ENCODE results near the gene CYP27B1. TPM values are rescaled to one million over a fixed set of nuclear protein-coding genes. Genes with fewer than 3 reads are reported as not detected.

The CYP27B1 gene
- total RNA-seq, 1 donor from 2014 or later, result 9.9 TPM

GRCh38 chr12:57750561-57751431 lies 16.1 kb downstream of the CYP27B1 start:
- Mint-ChIP-seq H3K27ac (peak overlapping the region; percentile 95), H3K27me3 (ENCODE audit: insufficient read depth) (peaks cover 3% of the 10 kb centered on the region), H3K4me3 (peak overlapping the region; percentile 94), H3K9me3 (no peaks in the 10 kb centered on the region), H3K36me3 (ENCODE audit: low read depth) (peaks cover 40% of the 10 kb centered on the region), H3K4me1 (ENCODE audit: low read depth) (peaks cover 69% of the 10 kb centered on the region)
- DNase-seq (ENCODE audit: low spot score), result no peak
- intact Hi-C loops (cut with micrococcal nuclease), result loop anchor here (5.0 to 10.0 kb wide), 2 partner anchors 1116 to 1823 kb away; partner anchors contain the start of genes BAZ2A and PYM1

- intact Hi-C loops (cut with micrococcal nuclease), result no loop called here
- Mint-ChIP-seq H3K4me1 (ENCODE audit: low read depth) (peaks cover 76% of the 10 kb centered on the region), H3K36me3 (ENCODE audit: low read depth) (peaks cover 42% of the 10 kb centered on the region), H3K4me3 (no peak overlapping the region), H3K27ac (no peak overlapping the region), H3K9me3 (no peaks in the 10 kb centered on the region), H3K27me3 (ENCODE audit: insufficient read depth) (no peaks in the 10 kb centered on the region)
- no peak for DNase-seq (ENCODE audit: low spot score)
Measured at GRCh38 chr12:57749061-57749460, 17.8 kb downstream of the CYP27B1 start.

- H3K4me3 Mint-ChIP-seq, result peak overlapping the region; percentile 94
- H3K36me3 Mint-ChIP-seq (ENCODE audit: low read depth), result peaks cover 33% of the 10 kb centered on the region
Measured at GRCh38 chr12:57746025-57746424, 20.9 kb downstream of the CYP27B1 start.

GRCh38 chr12:57745485-57745881 lies 21.4 kb downstream of the CYP27B1 start:
- peak overlapping the region; percentile 92 for H3K27ac Mint-ChIP-seq
- H3K36me3 Mint-ChIP-seq (ENCODE audit: low read depth), result peaks cover 29% of the 10 kb centered on the region
- H3K4me1 Mint-ChIP-seq (ENCODE audit: low read depth), result peaks cover 63% of the 10 kb centered on the region
- no peaks in the 10 kb centered on the region for H3K9me3 Mint-ChIP-seq
- peak overlapping the region; percentile 94 for H3K4me3 Mint-ChIP-seq
- DNase-seq (ENCODE audit: low spot score), result no peak
- no peaks in the 10 kb centered on the region for H3K27me3 Mint-ChIP-seq (ENCODE audit: insufficient read depth)
- intact Hi-C loops (cut with micrococcal nuclease), result loop anchor here (2.0 kb wide), 1 partner anchor 199 kb away; the partner anchor contains the start of gene DCTN2

More at GRCh38 chr12:57746025-57746424, 20.9 kb downstream of the CYP27B1 start:
- intact Hi-C loops (cut with micrococcal nuclease), result no loop called here
- Mint-ChIP-seq H3K27me3 (ENCODE audit: insufficient read depth) (no peaks in the 10 kb centered on the region), H3K4me1 (ENCODE audit: low read depth) (peaks cover 63% of the 10 kb centered on the region), H3K27ac (peak overlapping the region; percentile 92), H3K9me3 (no peaks in the 10 kb centered on the region)
- DNase-seq (ENCODE audit: low spot score), result no peak

- Mint-ChIP-seq H3K9me3 (no peaks in the 10 kb centered on the region), H3K27ac (peak within 1 kb of the TSS; percentile 92), H3K27me3 (ENCODE audit: insufficient read depth) (no peaks in the 10 kb centered on the region), H3K4me1 (ENCODE audit: low read depth) (peaks cover 63% of the 10 kb centered on the region), H3K4me3 (peak within 1 kb of the TSS; percentile 94), H3K36me3 (ENCODE audit: low read depth) (peaks cover 24% of the 10 kb centered on the region)
- intact Hi-C loops (cut with micrococcal nuclease), result loop anchor here (1.0 to 5.0 kb wide), 7 partner anchors 7 to 1852 kb away; partner anchors contain the start of genes ARHGAP9, ARHGEF25, CDK4 and DCTN2
- peak; percentile 90 for DNase-seq (ENCODE audit: low spot score)
Measured at GRCh38 chr12:57744777-57745484, 21.9 kb downstream of the CYP27B1 start, which contains the start of gene TSPAN31. Gene TSPAN31, plus strand, starts transcription at chr12:57745039. Its CDS starts 116 bp downstream, at chr12:57745155.

- Mint-ChIP-seq H3K27me3 (ENCODE audit: insufficient read depth) (no peaks in the 10 kb centered on the region), H3K27ac (peak overlapping the region; percentile 92), H3K9me3 (no peaks in the 10 kb centered on the region), H3K4me1 (ENCODE audit: low read depth) (peaks cover 67% of the 10 kb centered on the region), H3K36me3 (ENCODE audit: low read depth) (peaks cover 25% of the 10 kb centered on the region), H3K4me3 (peak overlapping the region; percentile 94)
- intact Hi-C loops (cut with micrococcal nuclease), result loop anchor here (1.0 to 5.0 kb wide), 7 partner anchors 8 to 1853 kb away; partner anchors contain the start of genes ARHGAP9, ARHGEF25, CDK4 and DCTN2
- peak; percentile 69 for DNase-seq (ENCODE audit: low spot score)
Measured at GRCh38 chr12:57744194-57744776, 22.6 kb downstream of the CYP27B1 start.

GRCh38 chr12:57743769-57744168 lies 23.1 kb downstream of the CYP27B1 start:
- H3K27ac Mint-ChIP-seq, result peak overlapping the region; percentile 92
- H3K9me3 Mint-ChIP-seq, result no peaks in the 10 kb centered on the region
- peaks cover 25% of the 10 kb centered on the region for H3K36me3 Mint-ChIP-seq (ENCODE audit: low read depth)
- H3K4me1 Mint-ChIP-seq (ENCODE audit: low read depth), result peaks cover 66% of the 10 kb centered on the region
- peak overlapping the region; percentile 94 for H3K4me3 Mint-ChIP-seq
- H3K27me3 Mint-ChIP-seq (ENCODE audit: insufficient read depth), result no peaks in the 10 kb centered on the region
- no peak for DNase-seq (ENCODE audit: low spot score)
- intact Hi-C loops (cut with micrococcal nuclease), result loop anchor here (1.0 to 5.0 kb wide), 7 partner anchors 9 to 1854 kb away; partner anchors contain the start of genes ARHGAP9, ARHGEF25, CDK4 and DCTN2

DNA sequence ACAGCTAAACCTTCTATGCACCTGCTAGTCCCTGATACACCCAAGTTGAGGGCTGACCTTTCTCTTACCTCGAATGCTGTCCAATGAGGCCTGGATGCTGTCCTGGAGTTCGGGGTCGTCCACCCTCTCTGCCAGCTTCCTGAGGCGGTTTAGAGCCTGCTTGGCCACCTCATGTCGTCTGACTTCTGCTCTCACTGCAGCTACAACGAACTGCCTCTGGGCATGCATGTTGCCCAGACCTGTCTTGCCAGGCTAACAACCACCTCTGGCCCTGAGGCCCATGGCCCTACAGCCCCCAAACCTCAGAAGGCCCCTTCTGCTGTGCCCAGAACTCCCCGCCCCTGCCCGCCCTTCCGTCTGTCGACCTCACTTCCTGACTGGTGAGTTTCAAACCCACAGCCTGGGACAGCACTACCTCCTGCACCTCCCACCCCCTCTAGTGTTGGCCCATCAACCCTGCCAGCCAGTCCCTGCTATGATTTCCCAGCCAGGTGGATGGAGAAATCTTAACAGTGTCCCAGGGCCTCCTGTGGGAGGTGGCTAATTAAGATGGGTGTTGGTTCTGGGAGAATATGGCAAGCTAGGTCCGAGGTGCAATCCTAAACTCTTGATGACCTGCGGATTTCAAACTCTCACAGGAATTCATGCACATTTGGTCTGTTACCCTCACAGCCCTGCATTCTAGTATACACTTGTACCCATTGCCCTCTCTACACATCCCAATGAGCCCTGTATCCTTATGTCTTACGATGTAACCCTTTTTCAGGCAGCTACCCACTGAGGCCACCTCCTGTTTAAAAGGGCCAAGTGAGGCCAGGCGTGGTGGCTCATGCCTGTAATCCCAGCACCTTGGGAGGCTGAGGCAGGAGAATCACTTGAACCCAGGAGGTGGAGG lies 24.8 kb downstream of the CYP27B1 start:
- Mint-ChIP-seq H3K27me3 (ENCODE audit: insufficient read depth) (no peaks in the 10 kb centered on the region), H3K27ac (peak overlapping the region; percentile 89), H3K36me3 (ENCODE audit: low read depth) (peaks cover 15% of the 10 kb centered on the region)

DNA sequence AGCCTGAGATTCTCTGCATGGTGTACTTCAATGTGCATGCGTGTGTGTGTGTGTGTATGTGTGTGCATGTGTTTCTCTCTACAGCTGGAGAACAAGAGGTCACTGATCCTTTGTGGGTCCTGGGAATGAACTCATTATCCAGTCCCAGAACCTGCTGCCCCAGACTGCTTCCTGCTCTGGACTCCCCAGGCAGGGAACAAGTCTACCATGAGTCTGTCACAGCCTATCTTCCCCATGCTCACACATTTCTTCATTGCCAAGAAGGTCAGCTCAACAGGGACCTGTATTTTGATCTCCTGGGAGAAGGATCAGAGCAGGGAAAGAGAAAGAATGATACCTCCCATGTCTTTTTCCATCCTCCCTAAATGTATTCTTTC lies 25.5 kb downstream of the CYP27B1 start:
- Mint-ChIP-seq H3K36me3 (ENCODE audit: low read depth) (peaks cover 13% of the 10 kb centered on the region), H3K27me3 (ENCODE audit: insufficient read depth) (no peaks in the 10 kb centered on the region), H3K4me3 (peak overlapping the region; percentile 88), H3K27ac (peak overlapping the region; percentile 89), H3K4me1 (ENCODE audit: low read depth) (peaks cover 56% of the 10 kb centered on the region), H3K9me3 (no peaks in the 10 kb centered on the region)
- intact Hi-C loops (cut with micrococcal nuclease), result loop anchor here (5.0 kb wide), 3 partner anchors 129 to 1856 kb away; partner anchors contain the start of genes ARHGAP9, ARHGEF25 and SLC16A7
- DNase-seq (ENCODE audit: low spot score), result no peak

More for the DNA sequence above, 24.8 kb downstream of the CYP27B1 start:
- DNase-seq (ENCODE audit: low spot score), result peak; percentile 72
- H3K9me3 Mint-ChIP-seq, result no peaks in the 10 kb centered on the region
- peak overlapping the region; percentile 88 for H3K4me3 Mint-ChIP-seq
- intact Hi-C loops (cut with micrococcal nuclease), result loop anchor here (1.0 to 5.0 kb wide), 6 partner anchors 48 to 1855 kb away; partner anchors contain the start of genes ARHGAP9, ARHGEF25, B4GALNT1 and OS9
- H3K4me1 Mint-ChIP-seq (ENCODE audit: low read depth), result peaks cover 63% of the 10 kb centered on the region

- no peaks in the 10 kb centered on the region for H3K27me3 Mint-ChIP-seq (ENCODE audit: insufficient read depth)
- peak overlapping the region; percentile 88 for H3K4me3 Mint-ChIP-seq
- intact Hi-C loops (cut with micrococcal nuclease), result loop anchor here (5.0 kb wide), 3 partner anchors 129 to 1856 kb away; partner anchors contain the start of genes ARHGAP9, ARHGEF25 and SLC16A7
- peaks cover 51% of the 10 kb centered on the region for H3K4me1 Mint-ChIP-seq (ENCODE audit: low read depth)
- H3K9me3 Mint-ChIP-seq, result no peaks in the 10 kb centered on the region
- peaks cover 14% of the 10 kb centered on the region for H3K36me3 Mint-ChIP-seq (ENCODE audit: low read depth)
- peak; percentile 81 for DNase-seq (ENCODE audit: low spot score)
- peak overlapping the region; percentile 89 for H3K27ac Mint-ChIP-seq
Measured at GRCh38 chr12:57740656-57741412, 26.0 kb downstream of the CYP27B1 start.
